Measurements from ENCODE around the gene RPL10. TPM values are rescaled to one million over a fixed set of nuclear protein-coding genes. Genes with fewer than 3 reads are reported as not detected.
A peak's percentile ranks its signal among the peaks of the same experiment; 100 is the strongest.

RPL10 gene
- total and polyA plus RNA-seq, 9 of the 15 experiments (the other 6 are each of a cell fraction or from before 2014, with no cell fraction given) = 3,774 to 7,600 (median 5,014) TPM

GRCh38 chrX:154379569-154379951 lies 18.6 kb upstream of the RPL10 start (continued):
- no peak for TF ChIP-seq ZBTB43 (CRISPR knock-in tag; IDR thresholded peaks at IDR 0.05)
- peak in 1 of 2 experiments; percentile 21 for TF ChIP-seq E2F6 (IDR thresholded peaks at IDR 0.05; ENCODE audit: borderline replicate concordance in 1 of 2, extremely low read depth in 1 of 2, insufficient read depth in 1 of 2, insufficient read length in 1 of 2, low read depth in 1 of 2, low read length in 1 of 2, poor library complexity in 1 of 2, severe bottlenecking in 1 of 2)
- TF ChIP-seq ELF1 (tag; IDR thresholded peaks at IDR 0.05) = 0 out of 2 replicates have a peak, but pooled peaks have one; percentile 46
- TF ChIP-seq ZNF609 (CRISPR knock-in tag; IDR thresholded peaks at IDR 0.05; ENCODE audit: borderline replicate concordance) = 0 out of 2 replicates have a peak, but pooled peaks have one; percentile 29
- peak; percentile 34; the same call in 1 of the 2 replicates for TF ChIP-seq ZNF592 (IDR thresholded peaks at IDR 0.05)
- no peak for TF ChIP-seq PHTF2 (CRISPR knock-in tag; IDR thresholded peaks at IDR 0.05)

Measured in K562 (cell line).